ENCODE results near the gene FUT2. TPM values are rescaled to one million over a fixed set of nuclear protein-coding genes. Genes with fewer than 3 reads are reported as not detected.
"Not testable (repeated sequence)": the region's sequence is repeated elsewhere in the genome, so short reads cannot be mapped to it uniquely, and the experiment has no call there.

The FUT2 gene
- total RNA-seq, 1 donor from 2014 or later = 1.5 TPM

- Mint-ChIP-seq H3K36me3 (ENCODE audit: low read depth, unreplicated experiment) (no peaks in the 10 kb centered on the region), H3K27ac (ENCODE audit: unreplicated experiment) (no peak overlapping the region), H3K4me3 (ENCODE audit: unreplicated experiment) (no peak overlapping the region), H3K4me1 (ENCODE audit: unreplicated experiment) (no peaks in the 10 kb centered on the region), H3K27me3 (ENCODE audit: unreplicated experiment) (no peaks in the 10 kb centered on the region), H3K9me3 (ENCODE audit: unreplicated experiment) (no peaks in the 10 kb centered on the region)
- TF ChIP-seq CTCF (IDR thresholded peaks at IDR 0.05; ENCODE audit: unreplicated experiment) = no peak
- no peak for DNase-seq (ENCODE audit: low spot score)
Measured at GRCh38 chr19:48680436-48681126, 15.2 kb upstream of the FUT2 start.

- Mint-ChIP-seq H3K4me3 (ENCODE audit: unreplicated experiment) (no peak overlapping the region), H3K9me3 (ENCODE audit: unreplicated experiment) (no peaks in the 10 kb centered on the region), H3K36me3 (ENCODE audit: low read depth, unreplicated experiment) (no peaks in the 10 kb centered on the region), H3K4me1 (ENCODE audit: unreplicated experiment) (no peaks in the 10 kb centered on the region), H3K27me3 (ENCODE audit: unreplicated experiment) (no peaks in the 10 kb centered on the region), H3K27ac (ENCODE audit: unreplicated experiment) (no peak overlapping the region)
- DNase-seq (ENCODE audit: low spot score) = no peak
- TF ChIP-seq CTCF (IDR thresholded peaks at IDR 0.05; ENCODE audit: unreplicated experiment) = no peak
Measured at GRCh38 chr19:48681127-48681470, 14.7 kb upstream of the FUT2 start.

GRCh38 chr19:48683349-48683748 lies 12.4 kb upstream of the FUT2 start:
- Mint-ChIP-seq H3K36me3 (ENCODE audit: low read depth, unreplicated experiment) (no peaks in the 10 kb centered on the region), H3K9me3 (ENCODE audit: unreplicated experiment) (no peaks in the 10 kb centered on the region), H3K27ac (ENCODE audit: unreplicated experiment) (no peak overlapping the region), H3K4me1 (ENCODE audit: unreplicated experiment) (no peaks in the 10 kb centered on the region), H3K27me3 (ENCODE audit: unreplicated experiment) (no peaks in the 10 kb centered on the region), H3K4me3 (ENCODE audit: unreplicated experiment) (no peak overlapping the region)
- TF ChIP-seq CTCF (IDR thresholded peaks at IDR 0.05; ENCODE audit: unreplicated experiment) = no peak
- DNase-seq (ENCODE audit: low spot score) = no peak

GRCh38 chr19:48685583-48685982 lies 10.2 kb upstream of the FUT2 start:
- no peak for DNase-seq (ENCODE audit: low spot score)
- Mint-ChIP-seq H3K27me3 (ENCODE audit: unreplicated experiment) (no peaks in the 10 kb centered on the region), H3K4me1 (ENCODE audit: unreplicated experiment) (no peaks in the 10 kb centered on the region), H3K36me3 (ENCODE audit: low read depth, unreplicated experiment) (no peaks in the 10 kb centered on the region), H3K27ac (ENCODE audit: unreplicated experiment) (no peak overlapping the region), H3K4me3 (ENCODE audit: unreplicated experiment) (no peak overlapping the region), H3K9me3 (ENCODE audit: unreplicated experiment) (no peaks in the 10 kb centered on the region)
- TF ChIP-seq CTCF (IDR thresholded peaks at IDR 0.05; ENCODE audit: unreplicated experiment) = no peak

GRCh38 chr19:48686088-48686487 lies 9.7 kb upstream of the FUT2 start:
- Mint-ChIP-seq H3K9me3 (ENCODE audit: unreplicated experiment) (no peaks in the 10 kb centered on the region), H3K27me3 (ENCODE audit: unreplicated experiment) (no peaks in the 10 kb centered on the region), H3K36me3 (ENCODE audit: low read depth, unreplicated experiment) (no peaks in the 10 kb centered on the region), H3K4me1 (ENCODE audit: unreplicated experiment) (no peaks in the 10 kb centered on the region), H3K27ac (ENCODE audit: unreplicated experiment) (no peak overlapping the region), H3K4me3 (ENCODE audit: unreplicated experiment) (no peak overlapping the region)
- no peak for DNase-seq (ENCODE audit: low spot score)
- no peak for TF ChIP-seq CTCF (IDR thresholded peaks at IDR 0.05; ENCODE audit: unreplicated experiment)

GRCh38 chr19:48686637-48687036 lies 9.1 kb upstream of the FUT2 start:
- not testable (repeated sequence) for H3K27me3 Mint-ChIP-seq (ENCODE audit: unreplicated experiment); H3K4me1 Mint-ChIP-seq (ENCODE audit: unreplicated experiment); H3K4me3 Mint-ChIP-seq (ENCODE audit: unreplicated experiment); DNase-seq (ENCODE audit: low spot score); H3K27ac Mint-ChIP-seq (ENCODE audit: unreplicated experiment); H3K9me3 Mint-ChIP-seq (ENCODE audit: unreplicated experiment); H3K36me3 Mint-ChIP-seq (ENCODE audit: low read depth, unreplicated experiment)

Measured in endothelial cell (in vitro differentiated cells).